Measurements from ENCODE around the gene OR51B5.
"Not testable (repeated sequence)": the region's sequence is repeated elsewhere in the genome, so short reads cannot be mapped to it uniquely, and the experiment has no call there.

Gene OR51B5

DNA sequence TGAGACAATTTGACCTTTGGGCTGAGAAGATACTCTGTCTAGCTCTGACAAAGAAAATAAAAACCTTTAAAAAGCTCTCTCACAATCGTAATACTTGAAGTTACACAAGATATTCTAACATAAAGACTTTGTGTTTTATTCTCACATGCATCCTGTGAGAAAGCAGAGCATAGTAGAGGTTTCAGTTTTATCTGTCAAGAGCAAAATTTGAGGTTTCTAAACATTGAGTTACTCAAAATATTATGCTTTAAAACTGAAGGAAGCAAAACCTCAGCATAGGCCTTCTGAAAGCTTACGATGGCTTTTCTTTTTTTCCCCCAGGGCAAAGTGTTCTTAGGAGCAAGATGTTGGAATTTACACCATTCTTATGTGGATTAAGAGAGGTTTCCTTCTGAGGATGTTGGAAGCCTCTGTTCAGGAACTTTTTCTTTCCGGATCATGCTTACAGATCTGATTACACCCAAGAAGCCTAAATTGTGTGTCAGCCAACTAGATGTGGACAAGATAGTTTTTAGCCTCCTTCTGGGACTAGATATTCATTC lies 25.2 kb upstream of the OR51B5 start:
- TF ChIP-seq, protein P1, sequence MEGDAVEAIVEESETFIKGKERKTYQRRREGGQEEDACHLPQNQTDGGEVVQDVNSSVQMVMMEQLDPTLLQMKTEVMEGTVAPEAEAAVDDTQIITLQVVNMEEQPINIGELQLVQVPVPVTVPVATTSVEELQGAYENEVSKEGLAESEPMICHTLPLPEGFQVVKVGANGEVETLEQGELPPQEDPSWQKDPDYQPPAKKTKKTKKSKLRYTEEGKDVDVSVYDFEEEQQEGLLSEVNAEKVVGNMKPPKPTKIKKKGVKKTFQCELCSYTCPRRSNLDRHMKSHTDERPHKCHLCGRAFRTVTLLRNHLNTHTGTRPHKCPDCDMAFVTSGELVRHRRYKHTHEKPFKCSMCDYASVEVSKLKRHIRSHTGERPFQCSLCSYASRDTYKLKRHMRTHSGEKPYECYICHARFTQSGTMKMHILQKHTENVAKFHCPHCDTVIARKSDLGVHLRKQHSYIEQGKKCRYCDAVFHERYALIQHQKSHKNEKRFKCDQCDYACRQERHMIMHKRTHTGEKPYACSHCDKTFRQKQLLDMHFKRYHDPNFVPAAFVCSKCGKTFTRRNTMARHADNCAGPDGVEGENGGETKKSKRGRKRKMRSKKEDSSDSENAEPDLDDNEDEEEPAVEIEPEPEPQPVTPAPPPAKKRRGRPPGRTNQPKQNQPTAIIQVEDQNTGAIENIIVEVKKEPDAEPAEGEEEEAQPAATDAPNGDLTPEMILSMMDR (IDR thresholded peaks at IDR 0.05; ENCODE audit: low read length, missing control alignments): no peak
- no peak overlapping the region for H3K4me3 ChIP-seq (replicated peaks; ENCODE audit: low read depth, low read length)
- no peak for DNase-seq (ENCODE audit: low read depth)

DNA sequence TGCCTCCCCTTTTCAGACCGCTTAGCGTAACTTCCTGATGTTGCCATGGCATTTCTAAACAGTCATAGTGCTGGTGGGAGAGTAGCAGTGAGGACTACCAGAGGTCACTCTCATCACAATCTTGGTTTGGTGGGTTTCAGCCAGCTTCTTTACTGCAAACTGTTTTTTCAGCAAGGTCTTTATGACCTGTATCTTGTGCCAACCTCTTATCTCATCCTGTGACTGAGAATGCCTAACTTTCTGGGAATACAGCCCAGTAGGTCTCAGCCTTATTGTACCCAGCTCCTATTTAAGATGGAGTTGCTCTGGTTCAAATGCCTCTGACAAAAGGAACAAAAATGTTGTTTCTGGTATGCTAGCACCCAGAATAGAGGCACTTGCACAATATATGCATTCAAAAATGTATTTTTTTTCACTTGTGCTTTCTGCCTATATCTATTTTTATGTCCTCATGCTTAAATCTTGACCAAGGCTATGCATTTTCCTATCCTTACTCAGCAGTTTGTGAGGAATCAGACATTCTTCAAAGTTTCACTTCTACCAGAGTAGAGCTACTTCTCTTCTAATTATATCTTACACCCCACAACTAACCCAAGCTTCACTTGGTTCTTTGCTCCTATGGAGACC lies 24.2 kb upstream of the OR51B5 start:
- no peak overlapping the region for H3K4me3 ChIP-seq (replicated peaks; ENCODE audit: low read depth, low read length)
- TF ChIP-seq, protein P1 (IDR thresholded peaks at IDR 0.05; ENCODE audit: low read length, missing control alignments): no peak
- DNase-seq (ENCODE audit: low read depth): peak; percentile 92

DNA sequence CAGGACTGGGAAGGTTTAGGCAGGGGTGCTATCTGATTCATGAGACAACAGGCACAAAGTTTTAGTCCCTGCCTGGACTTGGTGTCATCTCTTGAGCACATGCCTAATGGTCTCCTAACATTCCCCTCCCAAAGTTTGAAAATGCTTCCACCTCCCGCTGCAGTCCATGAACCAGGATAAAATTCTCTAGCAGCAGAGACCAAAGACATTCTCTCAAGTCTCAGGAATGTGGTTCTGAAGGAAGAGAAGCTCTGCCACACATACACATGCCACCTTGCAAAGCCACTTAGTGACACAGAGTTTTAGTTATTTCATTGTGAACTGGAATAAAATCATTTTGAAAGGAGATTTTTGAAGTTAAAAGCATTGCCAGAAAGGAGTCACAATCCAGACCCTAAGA lies 23.5 kb upstream of the OR51B5 start:
- peak; percentile 14 for DNase-seq (ENCODE audit: low read depth)
- H3K4me3 ChIP-seq (replicated peaks; ENCODE audit: low read depth, low read length): no peak overlapping the region
- TF ChIP-seq, protein P1 (IDR thresholded peaks at IDR 0.05; ENCODE audit: low read length, missing control alignments): no peak

DNA sequence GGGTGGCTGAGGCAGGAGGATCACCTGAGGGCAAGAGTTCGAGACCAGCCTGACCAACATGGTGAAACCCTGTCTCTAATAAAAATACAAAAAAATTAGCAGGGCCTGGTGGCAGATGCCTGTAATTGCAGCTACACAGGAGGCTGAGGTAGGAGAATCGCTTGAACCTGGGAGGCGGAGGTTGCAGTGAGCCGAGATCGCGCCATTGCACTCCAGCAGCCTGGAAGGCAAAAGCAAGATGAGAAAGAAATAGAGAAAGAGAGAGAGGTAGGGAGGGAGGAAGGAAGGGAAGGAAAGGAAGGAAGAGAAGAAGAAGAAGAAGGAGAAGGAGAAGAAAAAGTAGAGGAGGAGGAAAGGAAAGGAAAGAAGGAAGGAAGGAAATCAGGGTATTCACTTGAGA lies 23.0 kb upstream of the OR51B5 start:
- not testable (repeated sequence) for H3K4me3 ChIP-seq (replicated peaks; ENCODE audit: low read depth, low read length); DNase-seq (ENCODE audit: low read depth)

DNA sequence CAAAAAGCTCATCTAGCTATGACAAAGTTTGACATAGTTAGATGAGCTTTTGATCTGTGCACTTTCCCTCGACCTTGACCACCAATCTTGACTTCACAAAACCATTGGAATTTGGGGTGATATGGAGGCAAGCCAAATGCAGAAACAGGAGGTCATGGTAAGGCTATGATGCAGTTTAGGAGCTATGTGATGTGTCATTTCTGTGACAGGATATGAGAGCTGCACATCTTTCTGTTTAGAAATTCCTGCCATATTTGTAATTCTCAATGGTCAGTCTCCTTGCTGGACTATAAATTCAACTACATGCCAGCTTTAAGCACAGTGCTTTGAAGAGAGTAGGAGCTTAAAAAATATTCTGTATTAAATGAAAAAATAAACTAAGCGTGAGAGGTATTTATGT lies 20.9 kb upstream of the OR51B5 start:
- DNase-seq (ENCODE audit: low read depth): peak; percentile 73
- TF ChIP-seq, protein P1 (IDR thresholded peaks at IDR 0.05; ENCODE audit: low read length, missing control alignments): no peak

DNA sequence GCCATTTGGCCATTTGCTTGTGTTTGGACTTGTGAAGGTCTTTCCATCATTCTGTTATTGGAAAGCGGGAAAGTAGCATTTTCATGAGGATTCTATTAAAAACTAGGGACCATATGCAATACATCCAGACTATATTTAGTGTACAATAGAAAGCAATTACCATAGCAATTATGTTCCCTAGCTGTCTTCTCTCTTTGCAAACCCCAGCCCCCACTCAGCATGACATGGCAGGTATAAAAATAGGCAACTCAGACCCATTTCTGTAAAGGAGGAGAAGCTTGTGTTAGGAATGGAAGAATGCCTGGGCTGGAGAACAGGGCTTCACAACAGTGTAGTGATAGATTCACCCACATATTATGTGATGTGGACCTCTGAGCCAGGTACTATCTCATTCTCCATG lies 20.4 kb upstream of the OR51B5 start:
- H3K4me3 ChIP-seq (replicated peaks; ENCODE audit: low read depth, low read length): no peak overlapping the region
- TF ChIP-seq, protein P1 (IDR thresholded peaks at IDR 0.05; ENCODE audit: low read length, missing control alignments): no peak
- DNase-seq (ENCODE audit: low read depth): no peak

More for the DNA sequence above, 20.9 kb upstream of the OR51B5 start:
- H3K4me3 ChIP-seq (replicated peaks; ENCODE audit: low read depth, low read length): no peak overlapping the region

DNA sequence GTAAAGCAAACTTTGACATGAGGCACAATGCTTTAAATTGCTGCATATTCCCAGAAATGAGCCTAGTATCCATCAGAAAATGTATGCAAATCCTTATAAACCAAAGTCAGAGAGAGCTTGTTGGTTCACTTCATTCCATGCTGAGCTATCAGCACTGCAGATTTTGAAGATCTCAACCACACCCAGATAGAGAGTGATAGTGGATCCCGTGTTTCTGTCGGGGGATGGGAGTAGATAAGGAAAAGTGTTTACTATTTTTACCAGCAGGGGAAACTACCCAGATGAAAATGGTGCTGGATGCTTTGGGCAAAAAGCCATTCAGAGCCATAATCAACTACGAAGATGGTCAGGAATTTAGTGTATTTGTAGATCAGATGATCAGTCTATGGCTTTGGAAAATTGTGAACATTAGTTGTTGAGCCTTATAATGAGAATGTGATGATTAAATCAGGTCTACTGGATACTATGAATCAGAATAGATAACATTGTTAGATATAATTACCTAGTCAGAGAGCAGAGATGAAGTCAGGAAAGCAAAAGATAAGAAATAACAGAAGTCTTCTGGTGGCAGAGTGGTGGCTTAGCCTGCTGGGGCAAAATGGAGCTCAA lies 18.8 kb upstream of the OR51B5 start:
- no peak overlapping the region for H3K4me3 ChIP-seq (replicated peaks; ENCODE audit: low read depth, low read length)
- peak; percentile 28 for DNase-seq (ENCODE audit: low read depth)
- TF ChIP-seq, protein P1 (IDR thresholded peaks at IDR 0.05; ENCODE audit: low read length, missing control alignments): no peak

DNA sequence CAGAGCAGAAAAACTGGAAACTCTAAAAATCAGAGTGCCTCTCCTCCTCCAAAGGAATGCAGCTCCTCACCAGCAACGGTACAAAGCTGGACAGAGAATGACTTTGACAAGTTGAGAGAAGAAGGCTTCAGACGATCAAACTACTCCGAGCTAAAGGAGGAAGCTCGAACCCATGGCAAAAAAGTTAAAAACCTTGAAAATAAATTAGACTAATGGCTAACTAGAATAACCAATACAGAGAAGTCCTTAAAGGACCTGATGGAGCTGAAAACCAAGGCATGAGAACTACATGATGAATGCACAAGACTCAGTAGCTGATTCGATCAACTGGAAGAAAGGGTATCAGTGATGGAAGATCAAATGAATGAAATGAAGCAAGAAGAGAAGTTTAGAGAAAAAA lies 12.7 kb upstream of the OR51B5 start:
- not testable (repeated sequence) for DNase-seq (ENCODE audit: low read depth); H3K4me3 ChIP-seq (replicated peaks; ENCODE audit: low read depth, low read length)
